Suprapubic skin (tissue), 4 donors: ENCODE data around the gene EXT2. TPM values are rescaled to one million over a fixed set of nuclear protein-coding genes. Genes with fewer than 3 reads are reported as not detected.

Experiments
- DNase-seq, 2 donors: peaks; one replicate each; pipeline ENCODE4 v3.0.0-alpha.2; 2019; ENCODE audit warnings: low spot score in 2 of 2
- H3K27ac ChIP-seq: fragments of 200-600 bp; sonication (generic); one replicate; pipeline ENCODE4 v1.5.1; 2019
- H3K27me3 ChIP-seq: fragments of 200-600 bp; sonication (generic); one replicate; pipeline ENCODE4 v1.5.1; 2019
- H3K36me3 ChIP-seq: fragments of 200-600 bp; sonication (generic); one replicate; pipeline ENCODE4 v1.5.1; 2019
- H3K4me1 ChIP-seq: fragments of 200-600 bp; sonication (generic); one replicate; pipeline ENCODE4 v1.5.1; 2019
- H3K4me3 ChIP-seq: fragments of 200-600 bp; sonication (generic); one replicate; pipeline ENCODE4 v1.5.1; 2019; ENCODE audit warnings: mild to moderate bottlenecking
- H3K9me3 ChIP-seq: fragments of 200-600 bp; sonication (generic); one replicate; pipeline ENCODE4 v1.5.1; 2019
- CTCF ChIP-seq, 2 donors: fragments of 200-600 bp in 1 of 2; fragments of 450-650 bp in 1 of 2; sonication (generic) in 1 of 2; IDR thresholded peaks; one replicate each; pipeline ENCODE4 v1.5.1; 2016 to 2019; ENCODE audit warnings: antibody characterized with exemption in 2 of 2, mild to moderate bottlenecking in 1 of 2, moderate library complexity in 1 of 2
- EP300 ChIP-seq: sonication (generic); formaldehyde crosslinking; IDR thresholded peaks from one replicate; pipeline ENCODE4 v1.6.1; 2017; ENCODE audit warnings: antibody characterized with exemption
- POLR2A ChIP-seq, 2 donors: fragments of 450-650 bp; IDR thresholded peaks; one replicate each; pipeline ENCODE4 v1.6.1; 2017; ENCODE audit warnings: antibody characterized with exemption in 2 of 2, mild to moderate bottlenecking in 2 of 2, moderate library complexity in 2 of 2
- POLR2AphosphoS5 ChIP-seq, 3 donors: sonication (generic); formaldehyde crosslinking; IDR thresholded peaks; one replicate each; pipeline ENCODE4 v1.6.1; 2017; ENCODE audit warnings: antibody characterized with exemption in 3 of 3
- WGBS: methylation state at CpG from one replicate; pipeline ENCODE4 v1.1.5; 2018; 5-methylcytosine and 5-hydroxymethylcytosine counted together
- total RNA-seq, 4 donors: library from RNA; depleted of rRNA; stranded (reverse); fragments of >200 nt; gene quantifications; one replicate each; pipeline ENCODE4 v1.1.0, GENCODE V29; 2016

Gene EXT2
- total RNA-seq, 4 donors from 2014 or later: 66.3 to 82.0 (median 72.4) TPM

- no peak overlapping the region for H3K4me3 ChIP-seq
- no peaks in the 10 kb centered on the region for H3K36me3 ChIP-seq
- H3K4me1 ChIP-seq: no peaks in the 10 kb centered on the region
- 54% methylated on average over 18 of the region's 18 CpGs for WGBS
- peaks cover 4% of the 10 kb centered on the region for H3K27me3 ChIP-seq
- TF ChIP-seq CTCF (IDR thresholded peaks at IDR 0.05) (no peak), POLR2AphosphoS5 (IDR thresholded peaks at IDR 0.05) (no peak), POLR2A (IDR thresholded peaks at IDR 0.05) (no peak), EP300 (no peak)
- no peak overlapping the region for H3K27ac ChIP-seq
- no peaks in the 10 kb centered on the region for H3K9me3 ChIP-seq
- no peak for DNase-seq
These were observed 182.0 kb downstream of the EXT2 start for GRCh38 chr11:44277196-44278090.

GRCh38 chr11:44279483-44279882 lies 184.0 kb downstream of the EXT2 start:
- peaks cover 4% of the 10 kb centered on the region for H3K27me3 ChIP-seq
- WGBS: 90% methylated on average over 4 of the region's 6 CpGs
- no peaks in the 10 kb centered on the region for H3K36me3 ChIP-seq
- no peak overlapping the region for H3K27ac ChIP-seq
- H3K4me1 ChIP-seq: no peaks in the 10 kb centered on the region
- H3K4me3 ChIP-seq: no peak overlapping the region
- no peaks in the 10 kb centered on the region for H3K9me3 ChIP-seq
- DNase-seq: no peak
- TF ChIP-seq POLR2A (IDR thresholded peaks at IDR 0.05): no peak
- TF ChIP-seq CTCF (IDR thresholded peaks at IDR 0.05): no peak
- no peak for TF ChIP-seq EP300

- no peak for TF ChIP-seq EP300
- TF ChIP-seq POLR2A (IDR thresholded peaks at IDR 0.05): no peak
- TF ChIP-seq POLR2AphosphoS5 (IDR thresholded peaks at IDR 0.05): no peak
- no peak for TF ChIP-seq CTCF (IDR thresholded peaks at IDR 0.05)
- no peak overlapping the region for H3K4me3 ChIP-seq
- H3K9me3 ChIP-seq: no peaks in the 10 kb centered on the region
- DNase-seq: no peak
- no peak overlapping the region for H3K27ac ChIP-seq
- peaks cover 4% of the 10 kb centered on the region for H3K27me3 ChIP-seq
- no peaks in the 10 kb centered on the region for H3K36me3 ChIP-seq
- no peaks in the 10 kb centered on the region for H3K4me1 ChIP-seq
- WGBS: 84% methylated on average over 6 of the region's 7 CpGs
These were observed 184.8 kb downstream of the EXT2 start for GRCh38 chr11:44280257-44280656.

GRCh38 chr11:44281151-44281550 lies 185.7 kb downstream of the EXT2 start:
- Histone ChIP-seq H3K36me3 (no peaks in the 10 kb centered on the region), H3K27ac (no peak overlapping the region), H3K9me3 (no peaks in the 10 kb centered on the region), H3K4me1 (no peaks in the 10 kb centered on the region), H3K4me3 (no peak overlapping the region), H3K27me3 (peaks cover 4% of the 10 kb centered on the region)
- TF ChIP-seq POLR2A (IDR thresholded peaks at IDR 0.05) (no peak), CTCF (IDR thresholded peaks at IDR 0.05) (no peak), EP300 (no peak), POLR2AphosphoS5 (IDR thresholded peaks at IDR 0.05) (no peak)
- WGBS: 83% methylated on average over 9 of the region's 9 CpGs
- DNase-seq: no peak

GRCh38 chr11:44282620-44283019 lies 187.1 kb downstream of the EXT2 start:
- no peaks in the 10 kb centered on the region for H3K4me1 ChIP-seq
- H3K9me3 ChIP-seq: no peaks in the 10 kb centered on the region
- WGBS: 84% methylated on average over 5 of the region's 5 CpGs
- H3K36me3 ChIP-seq: no peaks in the 10 kb centered on the region
- H3K27me3 ChIP-seq: peaks cover 4% of the 10 kb centered on the region
- H3K27ac ChIP-seq: no peak overlapping the region
- TF ChIP-seq EP300 (no peak), CTCF (IDR thresholded peaks at IDR 0.05) (no peak), POLR2AphosphoS5 (IDR thresholded peaks at IDR 0.05) (no peak), POLR2A (IDR thresholded peaks at IDR 0.05) (no peak)
- no peak for DNase-seq
- H3K4me3 ChIP-seq: no peak overlapping the region
